Measurements from ENCODE around the gene P2RY2.

Gene P2RY2

GRCh38 chr11:73174495-73174791 is 43.6 kb upstream of the P2RY2 start:
- no peak overlapping the region for H3K4me3 ChIP-seq (ENCODE audit: low read depth, low read length)
- TF ChIP-seq, protein P1, sequence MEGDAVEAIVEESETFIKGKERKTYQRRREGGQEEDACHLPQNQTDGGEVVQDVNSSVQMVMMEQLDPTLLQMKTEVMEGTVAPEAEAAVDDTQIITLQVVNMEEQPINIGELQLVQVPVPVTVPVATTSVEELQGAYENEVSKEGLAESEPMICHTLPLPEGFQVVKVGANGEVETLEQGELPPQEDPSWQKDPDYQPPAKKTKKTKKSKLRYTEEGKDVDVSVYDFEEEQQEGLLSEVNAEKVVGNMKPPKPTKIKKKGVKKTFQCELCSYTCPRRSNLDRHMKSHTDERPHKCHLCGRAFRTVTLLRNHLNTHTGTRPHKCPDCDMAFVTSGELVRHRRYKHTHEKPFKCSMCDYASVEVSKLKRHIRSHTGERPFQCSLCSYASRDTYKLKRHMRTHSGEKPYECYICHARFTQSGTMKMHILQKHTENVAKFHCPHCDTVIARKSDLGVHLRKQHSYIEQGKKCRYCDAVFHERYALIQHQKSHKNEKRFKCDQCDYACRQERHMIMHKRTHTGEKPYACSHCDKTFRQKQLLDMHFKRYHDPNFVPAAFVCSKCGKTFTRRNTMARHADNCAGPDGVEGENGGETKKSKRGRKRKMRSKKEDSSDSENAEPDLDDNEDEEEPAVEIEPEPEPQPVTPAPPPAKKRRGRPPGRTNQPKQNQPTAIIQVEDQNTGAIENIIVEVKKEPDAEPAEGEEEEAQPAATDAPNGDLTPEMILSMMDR (IDR thresholded peaks at IDR 0.05; ENCODE audit: low read depth, low read length) = no peak

- H3K4me3 ChIP-seq (ENCODE audit: low read depth, low read length) = no peak overlapping the region
- TF ChIP-seq, protein P1 (IDR thresholded peaks at IDR 0.05; ENCODE audit: low read depth, low read length) = no peak
These were observed 42.4 kb upstream of the P2RY2 start for GRCh38 chr11:73175551-73176144.

DNA sequence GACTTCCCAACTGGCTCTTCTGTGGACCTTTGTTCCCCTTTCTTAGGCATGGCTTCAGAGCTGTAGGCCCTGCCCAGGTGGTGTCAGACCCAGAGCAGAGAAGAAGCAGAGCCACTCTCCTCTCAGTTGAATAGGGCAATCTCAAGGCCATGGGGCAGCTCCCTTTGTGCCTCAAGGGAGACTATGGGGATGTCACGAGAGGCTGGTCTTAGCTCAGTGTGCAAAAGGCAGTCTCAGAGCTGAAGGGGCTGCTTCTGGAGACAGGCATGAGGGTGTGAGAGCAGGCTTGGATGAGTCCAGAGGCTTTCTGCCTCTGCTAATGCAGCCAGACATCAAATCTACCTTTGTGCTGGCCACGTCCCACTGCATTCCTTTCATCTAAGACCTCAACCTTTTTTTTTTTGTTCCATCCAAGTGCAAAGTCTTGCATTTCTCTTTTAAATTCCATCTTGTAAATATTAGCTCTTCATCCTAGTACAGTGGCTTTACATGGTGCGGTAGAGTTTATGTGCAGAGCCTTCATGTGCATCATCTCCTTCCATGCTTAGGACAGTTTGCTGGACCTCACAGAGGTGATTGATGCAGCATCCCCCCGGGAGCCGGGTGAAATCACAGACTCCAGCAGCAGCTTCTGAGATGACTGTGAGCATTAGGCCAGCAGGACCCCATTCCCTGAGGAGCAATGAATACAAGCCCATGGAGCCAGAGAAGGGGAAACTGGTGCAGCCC is 41.8 kb upstream of the P2RY2 start:
- no peak overlapping the region for H3K4me3 ChIP-seq (ENCODE audit: low read depth, low read length)
- TF ChIP-seq, protein P1 (IDR thresholded peaks at IDR 0.05; ENCODE audit: low read depth, low read length) = no peak

DNA sequence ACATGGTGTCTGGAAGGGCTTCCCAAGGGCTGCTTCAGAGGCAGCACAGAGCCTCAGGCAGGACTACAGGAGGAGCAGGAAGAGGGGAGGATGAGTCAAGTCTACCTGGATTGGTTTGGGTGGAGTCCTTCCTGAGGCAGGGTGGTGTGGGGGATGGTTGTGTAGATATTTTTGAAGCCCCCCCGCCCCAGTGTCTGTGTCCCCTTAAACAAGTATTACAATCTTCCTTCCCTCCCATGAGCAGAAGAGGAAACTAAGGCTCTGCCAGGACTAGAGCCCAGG is 41.3 kb upstream of the P2RY2 start:
- TF ChIP-seq, protein P1 (IDR thresholded peaks at IDR 0.05; ENCODE audit: low read depth, low read length) = no peak
- H3K4me3 ChIP-seq (ENCODE audit: low read depth, low read length) = no peak overlapping the region

GRCh38 chr11:73177380-73177777 is 40.7 kb upstream of the P2RY2 start:
- TF ChIP-seq, protein P1 (IDR thresholded peaks at IDR 0.05; ENCODE audit: low read depth, low read length) = no peak
- H3K4me3 ChIP-seq (ENCODE audit: low read depth, low read length) = no peak overlapping the region

DNA sequence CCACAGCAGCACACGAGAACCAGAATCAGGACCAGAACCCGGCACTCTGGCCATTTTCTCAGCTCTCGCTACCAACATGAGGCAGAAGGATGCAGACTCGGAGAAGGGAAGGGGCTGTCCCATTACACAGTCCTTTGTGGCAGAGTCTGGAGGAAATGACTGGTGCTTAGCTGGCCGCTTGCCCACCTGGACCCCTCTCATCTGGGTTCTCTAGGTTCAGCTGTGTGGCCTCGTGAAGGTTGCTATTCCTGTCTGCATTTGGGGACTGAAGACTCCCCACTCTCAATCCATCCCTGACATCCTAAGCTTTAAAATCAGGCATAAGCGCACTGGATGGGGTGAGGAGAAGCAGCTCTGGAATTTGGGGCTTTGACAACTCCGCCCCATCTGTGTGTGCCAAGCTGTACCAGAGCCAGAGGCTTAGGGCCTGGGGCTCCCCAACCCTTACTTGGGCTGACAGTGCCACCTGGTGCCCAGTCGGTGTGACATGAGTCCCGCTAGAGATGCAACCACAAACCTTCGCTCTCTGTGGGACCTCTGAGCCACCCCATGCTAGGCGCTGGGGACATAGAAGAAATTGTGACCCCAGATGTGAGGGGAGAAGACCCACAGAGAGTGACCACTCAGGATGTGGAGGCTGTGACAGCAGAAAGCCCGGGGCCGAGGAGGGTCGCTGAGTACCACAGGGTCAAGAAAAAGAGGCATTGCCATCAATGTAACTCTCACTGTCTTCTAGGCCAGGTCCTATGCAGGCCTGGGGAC is 40.1 kb upstream of the P2RY2 start:
- TF ChIP-seq, protein P1 (IDR thresholded peaks at IDR 0.05; ENCODE audit: low read depth, low read length) = peak; percentile 75
- no peak overlapping the region for H3K4me3 ChIP-seq (ENCODE audit: low read depth, low read length)

GRCh38 chr11:73178681-73179080 is 39.4 kb upstream of the P2RY2 start:
- TF ChIP-seq, protein P1 (IDR thresholded peaks at IDR 0.05; ENCODE audit: low read depth, low read length) = no peak
- no peak overlapping the region for H3K4me3 ChIP-seq (ENCODE audit: low read depth, low read length)
